H1 (cell line): Measurements from ENCODE around the gene CDK16. TPM values are rescaled to one million over a fixed set of nuclear protein-coding genes. Genes with fewer than 3 reads are reported as not detected.

Experiments used
- EZH2 ChIP-seq: fragments of 200-600 bp; sonication (generic); IDR thresholded peaks from 2 replicates; pipeline ENCODE4 v1.7.1; 2012; ENCODE audit warnings: low read depth, mild to moderate bottlenecking, moderate library complexity, low read length, inconsistent platforms; ENCODE audit not compliant: severe bottlenecking
- GTF2F1 ChIP-seq: IDR thresholded peaks from 2 replicates; pipeline ENCODE4 v1.6.1; 2012; ENCODE audit warnings: low read depth, low read length, improper control_type of control experiment, borderline replicate concordance
- KDM5A ChIP-seq: fragments of 200-600 bp; IDR thresholded peaks from 2 replicates; pipeline ENCODE4 v1.7.1; 2012; ENCODE audit warnings: mild to moderate bottlenecking, low read length, inconsistent platforms, mixed read lengths
- MAX ChIP-seq: IDR thresholded peaks from 2 replicates; pipeline ENCODE4 v1.6.1; 2012; ENCODE audit warnings: inconsistent platforms
- POLR2A ChIP-seq, 2 experiments: IDR thresholded peaks; 1 replicate in 1 of 2; 2 replicates in 1 of 2; pipeline ENCODE4 v1.6.1; 2011; ENCODE audit warnings: low read depth in 2 of 2, low read length in 2 of 2, mild to moderate bottlenecking in 2 of 2; ENCODE audit errors: control extremely low read depth in 1 of 2
- SAP30 ChIP-seq: fragments of 300-600 bp; sonication (generic); IDR thresholded peaks from 2 replicates; pipeline ENCODE4 v1.7.1; 2012; ENCODE audit warnings: low read length, moderate library complexity, mild to moderate bottlenecking, inconsistent platforms; ENCODE audit not compliant: insufficient read depth, insufficient replicate concordance
- SIX5 ChIP-seq: IDR thresholded peaks from 2 replicates; pipeline ENCODE4 v1.6.1; 2011; ENCODE audit warnings: mild to moderate bottlenecking, low read depth, low read length
- SP4 ChIP-seq: IDR thresholded peaks from 2 replicates; pipeline ENCODE4 v1.6.1; 2012; ENCODE audit warnings: low read length, inconsistent platforms
- polyA plus RNA-seq, 7 experiments: library from polyadenylated mRNA; depleted of rRNA in 3 of 7; stranded (reverse) in 5 of 7; unstranded in 2 of 7; fragments of >200 nt in 5 of 7; fragments of 200-250 nt in 2 of 7; gene quantifications; 1 replicate in 5 of 7; 2 replicates in 1 of 7; 4 replicates in 1 of 7; pipeline versions ENCODE4 v1.2.1 to v1.2.3, GENCODE V29; 2011 to 2013; ENCODE audit warnings: missing spikeins in 2 of 7, mixed read lengths in 2 of 7
- total RNA-seq: library from RNA; stranded (reverse); fragmentation: NEBNext Ultra II Directional; extraction: Animal tissue kit (Norgen Biotek cat#: 25700); gene quantifications from 2 replicates; pipeline ENCODE4 v1.2.1, GENCODE V29; 2021

The CDK16 gene
- total and polyA plus RNA-seq, 2 of the 8 experiments (the other 6 are each of a cell fraction or from before 2014, with no cell fraction given) = 124 to 204 TPM

DNA sequence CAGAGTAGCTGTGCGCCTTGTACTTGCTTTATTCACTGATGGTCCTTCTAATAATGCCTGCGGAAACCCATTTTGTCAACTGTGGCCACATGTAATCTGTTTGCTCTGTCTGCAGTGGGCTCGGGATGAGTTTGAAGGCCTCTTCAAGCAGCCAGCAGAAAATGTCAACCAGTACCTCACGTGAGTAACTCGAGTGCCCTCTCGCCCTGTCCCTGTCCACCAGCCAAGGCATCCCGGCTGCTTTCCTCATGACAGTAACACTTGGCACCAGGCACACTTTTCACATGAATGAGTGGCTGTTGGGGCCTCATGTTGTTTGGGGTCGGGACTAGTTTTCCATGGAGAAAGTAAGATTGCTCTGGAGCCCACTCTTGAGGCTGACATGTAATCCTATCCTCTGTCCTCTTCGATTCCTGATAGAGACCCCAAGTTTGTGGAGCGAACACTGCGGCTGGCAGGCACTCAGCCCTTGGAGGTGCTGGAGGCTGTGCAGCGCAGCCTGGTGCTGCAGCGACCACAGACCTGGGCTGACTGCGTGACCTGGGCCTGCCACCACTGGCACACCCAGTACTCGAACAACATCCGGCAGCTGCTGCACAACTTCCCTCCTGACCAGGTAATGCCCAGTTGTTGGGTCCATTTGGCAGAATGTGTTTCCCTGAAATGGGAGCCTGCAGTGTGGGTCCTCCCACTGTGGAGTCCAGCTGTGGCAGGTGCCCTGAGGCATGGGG lies 8.8 kb upstream of the CDK16 start (continued):
- TF ChIP-seq SIX5 (no peak), POLR2A (IDR thresholded peaks at IDR 0.05; ENCODE audit: control extremely low read depth in 1 of 2, low read depth in 2 of 2, low read length in 2 of 2) (no peak), SAP30 (no peak), MAX (no peak), GTF2F1 (no peak), KDM5A (no peak), SP4 (no peak), EZH2 (no peak)
- TF ChIP-seq, all 59 proteins: peak for 0
